HG03045 (cell line): ENCODE measurements around the gene SYNDIG1.

Experiments used
- ATAC-seq: cut with Tn5 transposase; IDR thresholded peaks from one replicate; pipeline ENCODE4 v1.9.1; 2021; ENCODE audit warnings: mild to moderate bottlenecking, moderate library complexity; ENCODE audit not compliant: unreplicated experiment

SYNDIG1 gene

DNA sequence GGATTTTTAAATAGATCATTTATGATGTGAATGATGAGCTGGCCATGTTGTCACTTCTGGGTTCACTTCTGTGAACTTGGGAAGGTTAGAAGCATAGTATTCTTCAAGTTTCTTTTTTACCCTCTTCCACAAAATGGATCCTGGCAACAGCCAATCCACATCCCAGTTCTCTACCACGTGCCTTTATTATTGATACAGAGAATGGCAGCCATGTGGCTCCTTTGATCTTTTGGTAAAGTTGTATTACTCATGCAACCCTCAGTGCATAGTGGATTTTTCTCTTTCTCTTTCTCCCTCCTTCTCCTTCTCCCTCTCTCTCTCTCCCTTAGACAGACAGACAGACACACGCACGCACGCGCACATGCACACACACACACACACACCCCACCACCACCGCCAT is 50.0 kb downstream of the SYNDIG1 start:
- no peak for ATAC-seq

DNA sequence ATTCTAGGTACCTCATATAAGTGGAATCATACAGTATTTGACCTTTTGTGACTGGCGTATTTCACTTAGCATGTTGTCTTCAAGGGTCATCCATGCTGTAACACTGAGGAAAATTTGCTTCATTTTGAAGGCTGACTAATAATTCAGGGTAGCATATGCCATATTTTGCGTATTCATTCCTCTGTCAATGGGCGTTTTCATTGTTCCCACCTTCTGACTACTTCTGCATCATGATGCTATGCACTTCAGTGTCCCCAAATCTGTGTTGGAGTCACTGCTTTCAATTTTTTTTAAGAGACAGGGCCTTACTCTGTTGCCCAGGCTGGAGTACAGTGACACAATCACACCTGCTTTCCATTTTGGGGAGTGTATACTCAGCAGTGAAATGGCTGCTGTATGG is 51.6 kb downstream of the SYNDIG1 start:
- no peak for ATAC-seq

DNA sequence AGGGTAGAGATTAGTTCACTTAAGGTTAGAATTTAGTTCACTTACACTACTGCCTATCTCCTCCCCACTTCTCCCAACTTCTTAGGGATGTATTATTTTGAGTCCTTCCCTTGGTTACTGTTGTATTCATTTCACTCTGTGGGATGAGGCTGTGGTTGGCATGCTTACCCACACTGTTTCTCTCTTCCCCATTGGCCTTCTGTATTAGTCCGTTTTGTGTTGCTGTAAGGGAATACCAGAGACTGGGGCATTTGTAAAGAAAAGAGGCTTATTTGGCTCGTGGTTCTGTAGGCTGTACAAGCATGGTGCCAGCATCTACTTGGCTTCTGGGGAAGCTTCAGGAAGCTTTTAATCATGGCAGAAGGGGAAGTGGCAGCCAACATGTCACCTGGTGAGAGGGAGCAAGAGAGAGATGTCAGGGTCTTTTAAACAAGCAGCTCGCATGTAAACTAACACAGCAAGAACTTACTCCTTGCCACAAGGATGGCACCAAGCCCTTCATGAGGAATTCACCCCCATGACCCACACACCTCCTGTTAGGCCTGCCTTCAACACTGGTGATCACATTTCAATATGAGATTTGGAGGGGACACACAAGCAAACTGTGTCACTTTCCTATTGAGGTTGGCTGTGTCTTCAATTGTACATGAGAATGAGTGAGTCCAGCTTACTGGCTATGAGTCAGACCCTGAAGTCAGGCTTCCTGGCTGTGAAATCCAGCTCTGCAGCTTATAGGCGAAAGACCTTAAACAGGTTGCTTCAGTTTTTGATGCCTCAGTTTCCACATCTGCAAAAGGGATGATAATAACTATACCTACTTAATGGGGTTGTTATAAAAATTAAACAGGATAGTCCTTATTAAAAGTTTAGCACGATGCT is 53.3 kb downstream of the SYNDIG1 start:
- no peak for ATAC-seq

DNA sequence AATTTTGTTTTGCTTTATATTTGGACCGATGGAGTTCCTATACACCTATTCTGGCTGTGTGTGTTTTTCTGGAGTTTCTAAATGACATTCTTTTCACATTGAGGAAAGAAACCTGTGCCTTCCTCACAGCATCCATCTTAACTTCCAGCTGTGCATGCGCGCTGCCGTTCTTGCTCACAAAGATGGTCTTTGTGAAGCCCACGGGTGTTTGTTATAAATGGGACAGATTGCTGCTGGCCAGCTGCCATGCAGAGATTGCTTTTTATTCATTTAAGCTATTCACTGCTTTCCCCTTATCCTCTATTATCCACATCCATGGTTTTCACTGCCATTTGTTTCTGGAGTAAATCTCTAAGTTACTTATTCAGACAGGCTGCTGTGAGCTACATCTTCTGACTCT is 54.2 kb downstream of the SYNDIG1 start:
- ATAC-seq = no peak

DNA sequence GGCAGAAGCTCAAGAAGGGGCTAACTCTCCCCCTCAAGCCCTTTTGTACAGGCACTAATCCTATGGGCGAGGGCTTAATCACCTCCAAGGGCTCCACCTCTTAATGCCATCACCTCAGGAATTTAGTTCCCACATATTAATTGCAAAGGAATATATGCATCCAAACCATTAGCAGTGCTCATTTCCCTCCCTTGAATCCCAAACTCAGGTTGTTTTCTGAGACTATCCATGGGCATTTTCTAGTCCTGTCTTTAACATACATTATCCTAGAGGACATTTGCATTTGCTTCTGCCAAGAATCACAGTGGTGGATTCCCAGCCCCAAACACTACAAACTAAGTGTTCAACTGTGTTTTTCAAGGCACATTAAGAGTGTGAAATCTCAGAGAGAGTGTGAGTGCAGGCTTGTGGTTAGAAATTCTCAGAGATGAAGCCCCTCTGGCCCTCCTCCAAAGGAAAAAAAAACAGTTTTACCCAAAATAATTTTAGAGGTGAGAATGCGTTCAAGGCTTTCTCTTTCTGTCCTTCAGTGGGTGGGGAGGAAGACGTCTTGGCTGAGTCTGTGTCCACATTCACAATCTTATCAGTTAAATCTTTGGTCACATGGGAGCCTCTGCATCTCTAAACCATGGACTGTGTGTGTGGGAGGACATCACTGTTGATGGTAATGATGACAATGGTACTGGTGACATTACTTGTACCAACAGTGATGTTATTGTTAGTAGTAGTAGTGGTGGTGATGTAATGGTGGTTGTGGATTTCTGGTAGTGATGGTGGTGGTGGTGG is 59.3 kb downstream of the SYNDIG1 start:
- ATAC-seq = no peak

DNA sequence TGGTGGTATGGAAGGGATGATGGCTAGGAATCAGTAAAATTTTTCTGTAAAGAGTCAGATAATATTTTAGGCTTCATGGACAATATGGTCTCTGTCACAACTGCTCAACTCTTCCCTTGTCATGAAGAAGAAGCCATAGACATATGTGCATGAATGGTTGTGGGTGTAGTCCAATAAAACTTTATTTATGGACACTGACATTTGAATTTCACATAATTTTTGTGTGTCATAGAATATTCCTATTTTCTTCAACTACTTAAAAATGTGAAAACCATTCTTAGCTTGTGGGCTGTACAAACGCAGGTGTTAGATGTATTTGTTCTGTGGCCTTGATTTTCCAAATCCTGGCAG is 59.9 kb downstream of the SYNDIG1 start:
- no peak for ATAC-seq

DNA sequence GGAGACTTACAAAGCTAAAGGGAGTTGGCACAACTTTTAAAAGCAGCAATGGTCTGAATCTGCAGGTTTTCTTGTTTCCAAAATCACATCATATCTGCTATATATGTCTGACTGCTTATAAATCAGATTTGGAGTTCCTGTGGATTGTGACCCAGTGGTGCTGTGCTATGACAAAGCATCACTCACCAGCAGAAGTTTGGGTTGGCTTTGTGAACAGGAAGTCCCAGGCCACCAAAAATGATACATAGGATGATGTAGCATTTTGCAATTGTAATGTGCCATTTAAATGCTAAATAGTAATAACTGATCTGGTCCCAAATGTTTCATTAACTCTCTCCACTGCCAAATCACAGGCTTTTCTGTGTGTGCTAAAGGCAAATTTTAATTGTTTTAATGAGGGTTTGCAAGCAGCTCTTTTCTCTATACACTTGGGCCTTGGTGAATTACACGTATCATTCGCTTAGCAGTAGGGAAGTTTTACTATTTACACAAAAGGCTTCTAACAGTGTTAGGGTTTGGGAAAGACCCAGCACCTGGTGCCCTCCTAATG is 60.8 kb downstream of the SYNDIG1 start:
- ATAC-seq = no peak

DNA sequence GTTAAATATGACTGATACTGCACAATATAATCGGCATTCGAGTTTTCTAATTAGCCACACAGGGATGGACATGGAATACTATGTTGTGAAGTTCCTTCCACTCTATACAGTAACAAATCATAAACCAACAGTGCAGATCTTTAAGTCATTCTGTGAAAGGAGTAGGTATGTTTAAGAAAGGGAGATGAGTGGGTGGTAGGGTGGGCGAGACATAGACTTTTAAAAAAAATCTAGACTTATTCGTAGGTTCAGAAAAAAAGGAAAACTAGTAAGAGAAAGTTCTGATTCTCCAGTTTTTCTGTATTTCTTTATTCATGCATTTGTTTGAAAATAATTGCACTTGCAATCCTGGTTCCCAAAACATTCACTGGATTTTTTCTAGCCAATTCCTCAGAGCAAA is 61.8 kb downstream of the SYNDIG1 start:
- no peak for ATAC-seq

DNA sequence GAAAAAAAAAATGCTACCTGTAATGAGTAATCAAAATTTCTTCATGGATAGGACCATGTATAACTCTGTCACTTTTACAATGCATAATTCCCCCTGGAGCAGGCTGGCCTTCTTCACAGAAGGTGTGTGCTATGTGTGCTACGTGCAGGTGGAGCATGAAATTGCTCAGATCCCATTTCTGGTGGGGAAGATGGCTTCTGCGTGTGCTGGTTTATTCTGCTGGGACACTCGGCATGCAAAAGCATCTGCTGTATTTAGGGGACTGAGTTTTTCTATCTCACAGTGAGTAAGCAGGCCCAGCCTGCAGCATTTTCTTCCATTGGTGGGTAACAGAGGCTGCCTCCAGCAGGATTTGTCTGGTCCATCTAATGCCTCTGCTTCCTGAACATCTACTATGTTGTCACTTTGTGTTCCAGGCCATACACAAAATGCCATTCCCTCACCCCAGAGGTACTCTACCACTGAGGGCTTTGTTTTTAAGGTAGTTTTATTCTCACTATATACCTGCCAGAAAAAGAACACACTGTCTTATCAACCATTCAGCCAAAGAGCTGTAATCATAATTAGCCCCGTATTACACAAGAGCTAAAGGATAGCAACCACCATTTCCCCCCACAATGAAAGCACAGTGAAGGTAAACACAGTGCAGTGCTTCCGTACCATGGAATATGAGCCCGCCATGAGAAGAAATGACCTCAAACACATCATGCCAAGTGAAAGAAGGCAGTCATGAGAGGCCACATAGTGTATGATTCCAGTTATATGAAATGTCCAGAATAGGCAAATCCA is 62.4 kb downstream of the SYNDIG1 start:
- no peak for ATAC-seq

DNA sequence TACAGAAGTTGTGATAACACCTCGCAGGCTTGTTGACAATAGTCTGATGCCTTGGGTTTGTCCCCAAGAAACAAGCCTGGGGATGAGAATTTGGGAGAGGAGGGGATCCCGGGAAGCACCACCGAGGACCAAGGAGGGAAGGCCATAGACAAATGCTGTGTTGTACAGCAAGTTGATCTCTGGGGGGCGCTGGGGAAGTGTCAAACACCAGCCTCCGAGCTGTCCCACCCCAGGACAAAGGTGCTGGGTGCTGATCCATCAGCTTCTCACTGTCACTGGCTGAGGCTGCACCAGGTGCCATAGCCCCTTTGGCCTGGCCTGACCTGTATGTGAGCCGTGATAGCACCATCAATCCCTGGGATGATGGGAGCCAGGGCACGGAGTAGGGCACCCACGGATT is 64.0 kb downstream of the SYNDIG1 start:
- ATAC-seq = no peak

DNA sequence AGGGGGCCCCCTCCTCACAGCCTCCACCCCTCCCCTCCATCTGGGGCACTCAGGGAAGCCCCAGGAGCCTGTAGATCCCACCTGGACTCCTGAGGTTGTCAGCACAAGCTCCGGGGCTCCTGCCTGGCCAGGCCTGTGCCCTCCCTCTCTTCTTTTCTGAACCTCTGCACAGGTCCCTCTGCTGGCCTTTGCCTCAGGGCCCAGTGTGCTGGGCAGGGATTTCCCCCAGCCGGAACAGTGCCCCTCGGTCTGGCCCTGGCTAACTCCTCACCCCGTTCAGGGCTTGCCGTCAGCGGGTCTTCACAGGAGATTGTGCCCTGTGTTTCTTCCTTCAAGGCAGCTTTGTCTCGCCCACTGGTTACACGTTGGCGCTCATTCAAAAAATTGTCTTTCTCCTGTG is 64.9 kb downstream of the SYNDIG1 start:
- no peak for ATAC-seq

DNA sequence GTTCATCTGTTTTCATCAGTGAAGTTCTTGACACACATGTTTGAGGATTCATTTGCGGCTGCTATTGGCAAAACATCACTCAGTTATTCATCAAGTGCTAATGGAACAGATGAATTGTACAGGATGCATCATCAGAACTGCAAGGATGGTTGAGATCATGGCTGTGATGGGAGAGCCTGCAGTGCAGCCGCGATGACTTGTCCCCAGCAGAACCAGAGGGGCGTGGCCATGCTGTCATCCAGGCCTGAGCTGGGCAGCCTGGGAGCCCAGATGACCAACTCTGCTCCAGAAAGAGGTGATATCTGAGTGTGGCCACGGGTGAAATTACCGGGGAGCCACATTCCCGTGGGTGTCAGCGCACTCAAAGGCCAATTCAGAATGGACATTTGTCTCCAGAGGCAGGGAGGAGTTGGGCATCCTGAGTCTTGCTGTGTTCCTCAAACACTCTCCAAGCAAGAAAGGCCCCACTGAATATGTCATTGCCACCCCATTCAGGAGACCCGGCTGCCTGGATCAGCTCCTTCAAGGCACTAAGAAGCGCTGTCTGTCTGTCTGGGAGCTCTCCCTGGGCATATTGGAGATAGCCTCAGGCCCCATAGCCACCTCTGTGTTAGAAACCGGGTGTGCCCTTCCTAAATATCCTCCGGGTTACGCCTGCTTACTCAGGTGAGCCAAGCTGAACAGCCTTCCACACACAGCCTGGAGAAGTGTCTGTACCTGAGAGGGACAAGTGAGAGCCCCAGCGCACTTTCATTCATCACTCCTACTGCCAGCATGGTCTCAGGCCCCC is 66.7 kb downstream of the SYNDIG1 start:
- ATAC-seq = no peak

DNA sequence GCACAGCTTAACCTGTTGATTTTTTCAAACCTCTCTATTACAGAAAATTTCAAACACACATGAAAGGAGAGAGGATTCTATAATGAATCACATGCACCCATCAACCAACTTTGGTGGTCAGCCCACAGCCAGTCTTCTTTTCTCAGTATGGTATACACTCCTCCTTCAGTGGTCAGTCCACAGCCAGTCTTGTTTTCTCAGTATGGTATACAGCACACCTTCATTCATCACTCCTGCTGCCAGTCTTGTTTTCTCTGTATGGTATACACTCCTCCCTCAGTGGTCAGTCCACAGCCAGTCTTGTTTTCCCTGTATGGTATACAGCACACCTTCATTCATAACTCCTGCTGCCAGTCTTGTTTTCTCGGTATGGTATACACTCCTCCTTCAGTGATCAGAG is 67.8 kb downstream of the SYNDIG1 start:
- no peak for ATAC-seq

DNA sequence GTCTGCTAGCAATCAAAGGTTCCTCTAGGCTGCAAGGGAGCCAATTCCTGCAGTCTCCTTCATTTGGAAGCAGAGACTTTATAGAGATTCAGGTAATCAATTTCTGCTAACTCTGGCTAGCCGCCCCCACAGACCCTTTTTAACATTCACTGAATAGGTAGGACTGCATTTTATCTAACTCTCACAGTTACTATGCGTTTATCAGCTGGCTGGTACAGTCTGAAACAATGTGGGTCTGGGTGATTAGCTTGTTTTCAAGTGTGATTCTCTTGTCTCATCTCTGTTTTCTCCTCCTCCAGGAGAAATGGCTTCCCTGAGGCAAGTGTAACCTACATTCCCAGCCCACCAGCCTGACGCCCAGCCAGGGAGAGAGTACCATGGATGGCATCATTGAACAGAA is 73.3 kb downstream of the SYNDIG1 start:
- no peak for ATAC-seq

DNA sequence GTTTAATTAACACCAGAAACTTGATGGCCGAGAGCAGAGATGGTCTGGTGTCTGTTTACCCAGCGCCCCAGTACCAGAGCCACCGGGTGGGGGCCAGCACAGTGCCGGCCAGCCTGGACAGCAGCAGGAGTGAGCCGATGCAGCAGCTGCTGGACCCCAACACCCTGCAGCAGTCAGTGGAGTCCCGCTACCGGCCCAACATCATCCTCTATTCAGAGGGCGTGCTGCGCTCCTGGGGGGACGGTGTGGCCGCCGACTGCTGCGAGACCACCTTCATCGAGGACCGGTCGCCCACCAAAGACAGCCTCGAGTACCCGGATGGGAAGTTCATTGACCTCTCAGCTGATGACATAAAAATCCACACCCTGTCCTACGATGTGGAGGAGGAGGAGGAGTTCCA is 73.7 kb downstream of the SYNDIG1 start:
- ATAC-seq = no peak

DNA sequence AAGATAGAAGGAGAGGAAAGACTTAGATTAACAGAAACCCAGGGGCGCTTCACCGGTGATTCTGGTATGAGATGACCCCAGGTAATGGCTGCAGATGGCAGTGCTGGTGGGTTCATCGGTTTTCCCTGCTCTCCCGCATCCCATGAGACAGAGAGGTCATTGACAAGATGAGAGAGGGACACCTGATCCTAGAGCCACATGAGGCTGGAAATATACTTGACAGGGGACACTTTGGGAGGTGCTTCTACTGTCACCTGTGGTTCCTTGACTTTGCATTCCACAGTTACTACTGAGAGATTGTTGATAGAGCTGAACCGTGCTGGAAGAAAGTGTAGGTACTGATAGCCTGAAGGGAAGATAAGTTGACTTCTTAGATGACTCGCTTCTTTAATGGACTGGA is 74.3 kb downstream of the SYNDIG1 start:
- no peak for ATAC-seq

DNA sequence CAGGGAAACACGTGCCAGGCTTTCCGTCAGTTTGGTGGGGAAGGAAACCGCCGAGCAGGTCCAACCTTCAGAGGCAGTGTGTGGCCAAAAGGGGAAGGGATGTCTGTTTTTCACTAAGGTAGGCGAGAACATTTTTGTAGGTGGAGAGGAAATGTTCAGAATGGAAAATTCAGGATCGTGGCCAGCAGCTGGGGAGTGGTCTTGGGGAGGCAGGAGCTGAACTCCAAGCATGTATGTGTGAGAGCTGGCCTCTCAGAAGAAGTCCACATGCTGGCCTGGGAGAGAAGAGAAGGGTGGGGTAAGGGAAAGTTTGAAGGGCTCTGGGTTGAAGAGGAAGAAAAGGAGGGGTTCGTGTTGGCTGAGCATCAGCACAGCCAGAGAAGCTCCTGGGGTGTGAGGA is 74.9 kb downstream of the SYNDIG1 start:
- ATAC-seq = no peak

DNA sequence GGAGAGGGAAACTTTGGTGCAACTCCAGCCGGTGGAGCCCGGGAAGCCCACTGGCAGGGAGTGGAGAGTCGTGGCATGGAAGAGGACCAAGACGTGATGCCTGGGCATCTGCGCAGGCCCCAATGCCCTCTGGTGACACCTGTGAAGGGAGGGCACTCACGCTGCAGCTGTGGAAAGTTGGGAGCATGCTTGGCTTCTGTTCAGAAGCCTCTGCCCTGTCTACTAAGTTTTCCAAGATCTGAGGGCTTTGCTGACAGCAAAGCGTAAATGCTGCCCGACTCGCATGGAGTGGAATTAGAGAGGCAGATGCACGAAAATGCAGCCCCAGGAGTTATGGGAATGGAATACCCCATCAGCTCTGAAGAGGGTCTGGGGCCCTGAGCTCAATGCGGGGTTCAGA is 75.7 kb downstream of the SYNDIG1 start:
- ATAC-seq = no peak

DNA sequence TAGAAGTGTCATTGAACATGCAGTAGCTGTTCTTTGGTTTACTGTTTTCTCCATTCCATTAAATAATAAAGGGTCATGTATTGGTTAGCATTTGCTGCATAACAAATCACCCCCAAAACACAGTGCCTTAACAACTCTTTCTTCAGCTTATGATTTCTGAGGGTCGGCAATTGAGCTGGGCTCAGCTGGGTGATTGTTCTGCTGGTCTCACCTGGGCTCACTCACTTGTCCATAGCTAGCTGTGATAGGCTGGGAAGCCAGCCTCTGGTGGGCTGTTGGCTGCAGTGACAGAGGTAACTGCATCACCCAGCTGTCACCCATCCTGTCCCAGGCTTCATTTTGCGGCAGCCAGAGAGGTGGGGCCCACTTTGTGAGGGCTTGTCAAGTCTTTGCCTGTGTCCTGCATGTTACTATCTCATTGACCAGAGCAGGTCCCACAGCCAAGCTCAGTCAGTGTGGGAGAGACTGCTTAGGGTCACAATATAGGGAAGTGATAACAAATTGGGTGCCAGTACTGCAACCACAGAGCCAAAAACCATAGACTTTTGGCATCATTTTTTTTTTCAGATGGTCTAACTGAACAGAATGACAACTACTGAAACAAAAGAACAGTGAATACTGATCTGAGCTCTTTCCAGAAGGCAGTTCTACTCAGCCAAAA is 76.9 kb downstream of the SYNDIG1 start:
- no peak for ATAC-seq

DNA sequence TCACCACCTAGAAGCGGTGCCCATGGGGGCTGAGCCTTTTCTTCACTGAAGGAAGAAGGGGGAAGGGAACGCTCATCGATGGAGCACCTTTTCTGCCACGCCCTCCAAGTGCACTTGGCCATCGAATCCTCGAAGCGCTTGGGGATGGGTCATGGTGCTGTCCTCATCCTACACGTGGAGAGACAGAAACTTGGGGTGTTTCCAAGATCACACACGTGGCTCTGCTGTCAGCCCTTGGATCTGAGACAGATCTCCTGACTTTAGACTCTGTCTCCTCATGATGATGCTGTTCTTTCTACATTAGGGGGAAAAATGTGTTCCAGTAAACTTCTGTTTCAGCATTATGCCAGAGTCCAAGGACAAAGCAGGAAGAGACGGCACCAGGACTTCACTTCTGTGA is 78.5 kb downstream of the SYNDIG1 start:
- no peak for ATAC-seq
